DMS114 treated with DMSO at 0.1 percent for 48 hours (cell line): ENCODE data around the gene RBAK.
"Not testable (repeated sequence)": the region's sequence is repeated elsewhere in the genome, so short reads cannot be mapped to it uniquely, and the experiment has no call there.

ENCODE experiments used
- DNase-seq: peaks from one replicate; lab custom pipeline; 2025; ENCODE audit not compliant: unreplicated experiment; lab: John Stamatoyannopoulos, UW

Gene RBAK

GRCh38 chr7:5045558-5046396, at the start of gene RBAK:
Gene RBAK (plus strand): TSS chr7:5045860. CDS start chr7:5048077, 2,217 bp downstream.
- peak; percentile 80 for DNase-seq

- no peak for DNase-seq
Observed at GRCh38 chr7:4996696-4997222, 48.9 kb upstream of the RBAK start.

GRCh38 chr7:4998244-4998643, 47.4 kb upstream of the RBAK start:
- no peak for DNase-seq

GRCh38 chr7:4998910-4999309, 46.8 kb upstream of the RBAK start:
- DNase-seq, result no peak

- no peak for DNase-seq
Observed at GRCh38 chr7:4999369-4999950, 46.2 kb upstream of the RBAK start.

GRCh38 chr7:5001003-5001402, 44.7 kb upstream of the RBAK start:
- no peak for DNase-seq

- DNase-seq, result no peak
Observed at GRCh38 chr7:5001911-5002310, 43.7 kb upstream of the RBAK start.

- DNase-seq, result no peak
Observed at GRCh38 chr7:5005066-5005465, 40.6 kb upstream of the RBAK start.

- no peak for DNase-seq
Observed at GRCh38 chr7:5012985-5013384, 32.7 kb upstream of the RBAK start.

GRCh38 chr7:5015936-5016335, 29.7 kb upstream of the RBAK start:
- DNase-seq, result not testable (repeated sequence)

- not testable (repeated sequence) for DNase-seq
Observed at GRCh38 chr7:5017626-5018025, 28.0 kb upstream of the RBAK start.

GRCh38 chr7:5020098-5020497, 25.6 kb upstream of the RBAK start:
- DNase-seq, result no peak

GRCh38 chr7:5020976-5021550, 24.6 kb upstream of the RBAK start:
- DNase-seq, result not testable (repeated sequence)

- not testable (repeated sequence) for DNase-seq
Observed at GRCh38 chr7:5023626-5024025, 22.0 kb upstream of the RBAK start.

- not testable (repeated sequence) for DNase-seq
Observed at GRCh38 chr7:5027796-5028410, 17.8 kb upstream of the RBAK start.

- not testable (repeated sequence) for DNase-seq
Observed at GRCh38 chr7:5033186-5033585, 12.5 kb upstream of the RBAK start.

- no peak for DNase-seq
Observed at GRCh38 chr7:5035276-5035675, 10.4 kb upstream of the RBAK start.

- no peak for DNase-seq
Observed at GRCh38 chr7:5036446-5036845, 9.2 kb upstream of the RBAK start.

- DNase-seq, result no peak
Observed at GRCh38 chr7:5041047-5041446, 4.6 kb upstream of the RBAK start.

- no peak for DNase-seq
Observed at GRCh38 chr7:5043661-5044060, 2.0 kb upstream of the RBAK start.

- DNase-seq, result not testable (repeated sequence)
Observed at GRCh38 chr7:5046397-5046732, 705 bp downstream of the RBAK start.

GRCh38 chr7:5047127-5047526, 1.5 kb downstream of the RBAK start:
- not testable (repeated sequence) for DNase-seq
